Measurements from ENCODE around the gene SLC4A7. TPM values are rescaled to one million over a fixed set of nuclear protein-coding genes. Genes with fewer than 3 reads are reported as not detected.

Gene SLC4A7
- total and polyA plus RNA-seq, 4 donors: 3.3 to 87.1 (median 11.9) TPM

GRCh38 chr3:27358372-27358771, 125.8 kb downstream of the SLC4A7 start:
- TF ChIP-seq CTCF (IDR thresholded peaks at IDR 0.05; ENCODE audit: control extremely low read depth, extremely low read depth): no peak
- Histone ChIP-seq H3K9ac (ENCODE audit: insufficient read depth in 1 of 2, low read length in 2 of 2) (no peak overlapping the region), H3K36me3 (ENCODE audit: control insufficient read depth in 4 of 4, insufficient read depth in 4 of 4, low read length in 4 of 4) (no peaks in the 10 kb centered on the region), H3K27ac (ENCODE audit: low read depth in 1 of 2, low read length in 1 of 2) (no peak overlapping the region), H3K9me3 (ENCODE audit: control insufficient read depth in 4 of 4, insufficient read depth in 3 of 4, low read length in 3 of 4) (no peaks in the 10 kb centered on the region), H3K4me3 (no peak overlapping the region), H3K4me1 (ENCODE audit: control insufficient read depth in 5 of 5, insufficient read depth in 5 of 5, low read length in 5 of 5) (peaks cover 0 to 3% (median 0%) of the 10 kb centered on the region in 5 donors), H3K27me3 (ENCODE audit: control insufficient read depth in 3 of 3, insufficient read depth in 3 of 3, low read length in 2 of 3) (no peaks in the 10 kb centered on the region)
- WGBS, 2 donors: 62 to 69% methylated on average over 3 of the region's 3 CpGs
- DNase-seq (no peak), ATAC-seq (ENCODE audit: insufficient read depth, low FRiP score) (no peak)

GRCh38 chr3:27357665-27358258, 126.4 kb downstream of the SLC4A7 start:
- 33 to 34% methylated on average over 1 of the region's 1 CpG for WGBS, 2 donors
- no peaks in the 10 kb centered on the region for H3K36me3 ChIP-seq (ENCODE audit: control insufficient read depth in 4 of 4, insufficient read depth in 4 of 4, low read length in 4 of 4)
- peaks cover 0 to 3% (median 0%) of the 10 kb centered on the region in 5 donors for H3K4me1 ChIP-seq (ENCODE audit: control insufficient read depth in 5 of 5, insufficient read depth in 5 of 5, low read length in 5 of 5)
- ATAC-seq (ENCODE audit: insufficient read depth, low FRiP score) (peak; percentile 70), DNase-seq (peak in 2 of 3 donors; percentile 50 to 58)
- peak; percentile 37 for TF ChIP-seq CTCF (IDR thresholded peaks at IDR 0.05; ENCODE audit: control extremely low read depth, extremely low read depth)
- H3K4me3 ChIP-seq: no peak overlapping the region
- H3K27ac ChIP-seq (ENCODE audit: low read depth in 1 of 2, low read length in 1 of 2): no peak overlapping the region
- no peak overlapping the region for H3K9ac ChIP-seq (ENCODE audit: insufficient read depth in 1 of 2, low read length in 2 of 2)
- no peaks in the 10 kb centered on the region for H3K9me3 ChIP-seq (ENCODE audit: control insufficient read depth in 4 of 4, insufficient read depth in 3 of 4, low read length in 3 of 4)
- H3K27me3 ChIP-seq (ENCODE audit: control insufficient read depth in 3 of 3, insufficient read depth in 3 of 3, low read length in 2 of 3): no peaks in the 10 kb centered on the region

GRCh38 chr3:27356976-27357375, 127.2 kb downstream of the SLC4A7 start:
- Histone ChIP-seq H3K9ac (ENCODE audit: insufficient read depth in 1 of 2, low read length in 2 of 2) (no peak overlapping the region), H3K9me3 (ENCODE audit: control insufficient read depth in 4 of 4, insufficient read depth in 3 of 4, low read length in 3 of 4) (no peaks in the 10 kb centered on the region), H3K4me1 (ENCODE audit: control insufficient read depth in 5 of 5, insufficient read depth in 5 of 5, low read length in 5 of 5) (peaks cover 0 to 3% (median 0%) of the 10 kb centered on the region in 5 donors), H3K4me3 (no peak overlapping the region), H3K36me3 (ENCODE audit: control insufficient read depth in 4 of 4, insufficient read depth in 4 of 4, low read length in 4 of 4) (no peaks in the 10 kb centered on the region), H3K27ac (ENCODE audit: low read depth in 1 of 2, low read length in 1 of 2) (no peak overlapping the region), H3K27me3 (ENCODE audit: control insufficient read depth in 3 of 3, insufficient read depth in 3 of 3, low read length in 2 of 3) (no peaks in the 10 kb centered on the region)
- DNase-seq: no peak
- no peak for ATAC-seq (ENCODE audit: insufficient read depth, low FRiP score)
- no peak for TF ChIP-seq CTCF (IDR thresholded peaks at IDR 0.05; ENCODE audit: control extremely low read depth, extremely low read depth)
- 60 to 78% methylated on average over 3 of the region's 3 CpGs for WGBS, 2 donors

Measured in lung (tissue), 12 donors.